ENCODE data around the gene EPN3. TPM values are rescaled to one million over a fixed set of nuclear protein-coding genes. Genes with fewer than 3 reads are reported as not detected.

EPN3 gene
- total RNA-seq, 2 experiments from 2014 or later: not detected

DNA sequence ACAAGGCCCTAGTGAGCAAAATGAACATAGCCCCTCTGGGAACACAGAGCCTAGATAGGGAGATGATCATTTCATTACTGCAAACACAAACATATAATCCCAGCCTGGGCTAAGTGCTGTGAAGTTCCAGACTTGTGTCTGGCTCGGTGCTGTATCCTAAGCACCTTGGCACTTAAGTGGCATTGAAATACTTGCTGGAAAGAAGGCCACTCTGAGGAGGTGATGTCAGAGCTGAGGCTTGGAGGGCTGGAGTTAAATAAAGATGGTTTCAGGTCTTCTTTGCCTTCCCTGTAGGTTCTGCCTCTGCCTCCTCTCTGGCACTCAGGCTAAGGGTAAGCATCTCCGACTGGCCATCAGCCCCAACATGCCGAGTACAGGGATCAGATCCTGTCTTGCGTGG is 25.6 kb downstream of the EPN3 start:
- POLR2A ChIA-PET: no interaction called here
- no peak overlapping the region for H3K27ac Mint-ChIP-seq

DNA sequence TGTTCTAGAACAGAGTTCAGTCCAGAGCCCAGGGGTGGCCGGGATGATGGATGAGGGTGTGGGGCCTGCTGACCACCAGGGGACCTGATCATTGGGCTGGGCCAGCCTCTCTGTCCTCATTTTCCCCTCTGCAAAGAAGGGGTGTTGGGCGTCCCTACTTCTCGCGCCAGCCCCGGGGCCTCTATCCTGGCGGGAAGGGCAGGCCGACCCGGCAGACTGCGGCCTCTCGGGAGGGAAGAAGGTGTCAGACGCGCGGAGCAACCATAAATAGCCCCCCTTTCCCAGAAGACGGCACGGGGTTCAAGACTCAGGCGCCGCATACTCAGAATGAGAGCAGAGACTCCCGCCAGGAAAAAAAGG is 26.0 kb downstream of the EPN3 start:
- H3K4me1 Mint-ChIP-seq (ENCODE audit: low read depth): peaks cover 27% of the 10 kb centered on the region
- TF ChIP-seq, protein P1, sequence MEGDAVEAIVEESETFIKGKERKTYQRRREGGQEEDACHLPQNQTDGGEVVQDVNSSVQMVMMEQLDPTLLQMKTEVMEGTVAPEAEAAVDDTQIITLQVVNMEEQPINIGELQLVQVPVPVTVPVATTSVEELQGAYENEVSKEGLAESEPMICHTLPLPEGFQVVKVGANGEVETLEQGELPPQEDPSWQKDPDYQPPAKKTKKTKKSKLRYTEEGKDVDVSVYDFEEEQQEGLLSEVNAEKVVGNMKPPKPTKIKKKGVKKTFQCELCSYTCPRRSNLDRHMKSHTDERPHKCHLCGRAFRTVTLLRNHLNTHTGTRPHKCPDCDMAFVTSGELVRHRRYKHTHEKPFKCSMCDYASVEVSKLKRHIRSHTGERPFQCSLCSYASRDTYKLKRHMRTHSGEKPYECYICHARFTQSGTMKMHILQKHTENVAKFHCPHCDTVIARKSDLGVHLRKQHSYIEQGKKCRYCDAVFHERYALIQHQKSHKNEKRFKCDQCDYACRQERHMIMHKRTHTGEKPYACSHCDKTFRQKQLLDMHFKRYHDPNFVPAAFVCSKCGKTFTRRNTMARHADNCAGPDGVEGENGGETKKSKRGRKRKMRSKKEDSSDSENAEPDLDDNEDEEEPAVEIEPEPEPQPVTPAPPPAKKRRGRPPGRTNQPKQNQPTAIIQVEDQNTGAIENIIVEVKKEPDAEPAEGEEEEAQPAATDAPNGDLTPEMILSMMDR (IDR thresholded peaks at IDR 0.05): no peak
- Histone ChIP-seq H3K27me3 (ENCODE audit: control insufficient read depth in 1 of 2, insufficient read depth in 2 of 2, low read length in 2 of 2) (peaks cover 50 to 51% of the 10 kb centered on the region in 2 experiments), H3K4me1 (ENCODE audit: insufficient read depth, low read length) (peaks cover 41% of the 10 kb centered on the region), H3K36me3 (ENCODE audit: insufficient read depth, low read length) (no peaks in the 10 kb centered on the region), H3K9me3 (ENCODE audit: control insufficient read depth in 1 of 2, insufficient read depth in 1 of 2, low read length in 2 of 2) (peaks cover 0 to 24% of the 10 kb centered on the region in 2 experiments), H3K27ac (ENCODE audit: low read depth in 1 of 2, low read length in 2 of 2) (no peak overlapping the region), H3K4me3 (ENCODE audit: low read length) (peak overlapping the region; percentile 60)
- no peak for DNase-seq
- H3K9me3 Mint-ChIP-seq: no peaks in the 10 kb centered on the region
- ATAC-seq (ENCODE audit: poor library complexity): no peak
- intact Hi-C loops (cut with DNase I, micrococcal nuclease): loop anchor here in 1 of 2 experiments (5.0 kb wide), 1 partner anchor 136 kb away; no protein-coding TSS in a partner anchor
- H3K4me3 Mint-ChIP-seq: peak overlapping the region; percentile 45
- no peak overlapping the region for H3K27ac Mint-ChIP-seq
- ChIA-PET POLR2A (no interaction called here), CTCF (no interaction called here)
- no peaks in the 10 kb centered on the region for H3K36me3 Mint-ChIP-seq (ENCODE audit: low read depth)
- peaks cover 60% of the 10 kb centered on the region for H3K27me3 Mint-ChIP-seq

More for the DNA sequence above, 25.6 kb downstream of the EPN3 start:
- peak overlapping the region; percentile 45 for H3K4me3 Mint-ChIP-seq
- ATAC-seq (ENCODE audit: poor library complexity): no peak
- Histone ChIP-seq H3K4me1 (ENCODE audit: insufficient read depth, low read length) (peaks cover 41% of the 10 kb centered on the region), H3K27me3 (ENCODE audit: control insufficient read depth in 1 of 2, insufficient read depth in 2 of 2, low read length in 2 of 2) (peaks cover 45 to 46% of the 10 kb centered on the region in 2 experiments), H3K4me3 (ENCODE audit: low read length) (no peak overlapping the region), H3K36me3 (ENCODE audit: insufficient read depth, low read length) (no peaks in the 10 kb centered on the region), H3K27ac (ENCODE audit: low read depth in 1 of 2, low read length in 2 of 2) (no peak overlapping the region), H3K9me3 (ENCODE audit: control insufficient read depth in 1 of 2, insufficient read depth in 1 of 2, low read length in 2 of 2) (peaks cover 0 to 24% of the 10 kb centered on the region in 2 experiments)
- H3K36me3 Mint-ChIP-seq (ENCODE audit: low read depth): no peaks in the 10 kb centered on the region
- peaks cover 27% of the 10 kb centered on the region for H3K4me1 Mint-ChIP-seq (ENCODE audit: low read depth)
- TF ChIP-seq, protein P1 (IDR thresholded peaks at IDR 0.05): no peak
- no peaks in the 10 kb centered on the region for H3K9me3 Mint-ChIP-seq
- CTCF ChIA-PET: no interaction called here
- no peak for DNase-seq
- intact Hi-C loops (cut with DNase I, micrococcal nuclease): loop anchor here in 1 of 2 experiments (5.0 kb wide), 1 partner anchor 136 kb away; no protein-coding TSS in a partner anchor
- peaks cover 55% of the 10 kb centered on the region for H3K27me3 Mint-ChIP-seq

DNA sequence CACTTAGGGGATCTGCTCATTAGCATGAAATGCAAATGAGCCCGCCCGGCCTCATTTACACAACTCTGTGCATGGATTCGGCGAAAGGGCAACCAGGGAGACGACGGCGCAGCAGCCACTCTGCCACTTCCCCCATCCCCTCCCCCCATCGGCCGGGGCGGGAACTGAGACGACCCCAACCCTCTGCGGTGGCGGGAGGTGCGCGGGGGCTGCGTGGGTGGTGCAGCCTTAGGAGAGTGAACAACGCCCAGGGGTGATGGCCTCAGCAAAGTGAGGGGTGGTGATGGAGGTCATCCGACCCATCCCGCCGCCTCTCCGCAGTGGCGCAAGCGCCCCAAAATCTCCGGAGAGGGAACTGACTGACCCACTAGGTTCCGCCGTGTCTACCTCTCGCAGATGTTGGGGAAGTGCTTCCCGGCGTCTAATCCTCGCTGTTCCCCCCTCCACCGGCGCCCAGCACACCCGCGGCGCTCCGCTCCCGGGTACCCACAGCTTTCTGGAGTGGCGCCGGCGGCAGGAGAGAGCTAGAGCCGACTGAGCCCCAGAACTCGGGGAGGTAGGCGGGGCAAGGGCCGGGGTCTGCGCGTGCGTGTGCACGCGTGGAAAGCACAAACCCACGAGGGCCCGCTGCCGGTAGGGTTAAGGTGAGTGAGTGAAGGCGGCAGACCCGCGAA is 26.5 kb downstream of the EPN3 start:
- intact Hi-C loops (cut with DNase I, micrococcal nuclease): loop anchor here in 1 of 2 experiments (5.0 kb wide), 1 partner anchor 137 kb away; no protein-coding TSS in a partner anchor
- ChIA-PET POLR2A (interaction anchor here (4.5 kb wide), 1 partner anchor 17 kb away, joined by 19 read pairs; no protein-coding TSS in a partner anchor), CTCF (interaction anchor here (0.9 kb wide), 1 partner anchor 27 kb away, joined by 3 read pairs; the partner anchor contains the start of gene EPN3)
- H3K27me3 ChIP-seq (ENCODE audit: control insufficient read depth in 1 of 2, insufficient read depth in 2 of 2, low read length in 2 of 2): peaks cover 54 to 56% of the 10 kb centered on the region in 2 experiments
- H3K27ac ChIP-seq (ENCODE audit: low read depth in 1 of 2, low read length in 2 of 2): no peak overlapping the region
- H3K9me3 ChIP-seq (ENCODE audit: control insufficient read depth in 1 of 2, insufficient read depth in 1 of 2, low read length in 2 of 2): peaks cover 0 to 24% of the 10 kb centered on the region in 2 experiments
- Mint-ChIP-seq H3K36me3 (ENCODE audit: low read depth) (no peaks in the 10 kb centered on the region), H3K27ac (no peak overlapping the region), H3K9me3 (no peaks in the 10 kb centered on the region), H3K27me3 (peaks cover 65% of the 10 kb centered on the region), H3K4me3 (peak overlapping the region; percentile 82), H3K4me1 (ENCODE audit: low read depth) (peaks cover 27% of the 10 kb centered on the region)
- TF ChIP-seq, protein P1 (IDR thresholded peaks at IDR 0.05): no peak
- peaks cover 41% of the 10 kb centered on the region for H3K4me1 ChIP-seq (ENCODE audit: insufficient read depth, low read length)
- DNase-seq (peak in 3 of 14 experiments; percentile 39 to 48 (median 43)), ATAC-seq (ENCODE audit: poor library complexity) (peak; percentile 15)
- no peaks in the 10 kb centered on the region for H3K36me3 ChIP-seq (ENCODE audit: insufficient read depth, low read length)
- H3K4me3 ChIP-seq (ENCODE audit: low read length): peak overlapping the region; percentile 60

All from CD4-positive, alpha-beta T cell (primary cell).